ENCODE results near the gene SEZ6L2.

- no peak for TF ChIP-seq CTCF (IDR thresholded peaks at IDR 0.05 in 2 of 3, conservative IDR thresholded peaks at IDR 0.05 in 1 of 3; ENCODE audit: insufficient read depth in 2 of 3, low read depth in 1 of 3, low read length in 3 of 3)
- no peak for TF ChIP-seq POLR2A (conservative IDR thresholded peaks at IDR 0.05)
- no peak for TF ChIP-seq SP2 (IDR thresholded peaks at IDR 0.05; ENCODE audit: extremely low read depth, low read depth, low read length, poor library complexity, severe bottlenecking)
- TF ChIP-seq ZNF444 (CRISPR knock-in tag; IDR thresholded peaks at IDR 0.05), result no peak
- TF ChIP-seq SMC3 (conservative IDR thresholded peaks at IDR 0.05; ENCODE audit: insufficient read depth, low read depth, low read length), result no peak
- no peak for TF ChIP-seq PATZ1 (CRISPR knock-in tag; IDR thresholded peaks at IDR 0.05; ENCODE audit: borderline replicate concordance)
- TF ChIP-seq LCOR (CRISPR knock-in tag; IDR thresholded peaks at IDR 0.05), result no peak
- TF ChIP-seq ZNF347 (CRISPR knock-in tag; IDR thresholded peaks at IDR 0.05; ENCODE audit: low read depth), result no peak
- TF ChIP-seq ZBTB8A (IDR thresholded peaks at IDR 0.05; ENCODE audit: partially characterized antibody), result no peak
- no peak for TF ChIP-seq POLR2AphosphoS5 (IDR thresholded peaks at IDR 0.05; ENCODE audit: control insufficient read depth, insufficient read depth, low read depth, low read length)
- TF ChIP-seq PCBP2 (IDR thresholded peaks at IDR 0.05; ENCODE audit: low read depth, low read length, poor library complexity, severe bottlenecking), result no peak
Observed at GRCh38 chr16:29843931-29844330, 55.4 kb downstream of the SEZ6L2 start.

Measured in K562 (cell line).